NCI-H2227 (cell line): ENCODE results near the gene KCNJ3.

Experiments used
- DNase-seq: peaks from one replicate; lab custom pipeline; 2025; ENCODE audit not compliant: unreplicated experiment; lab: John Stamatoyannopoulos, UW

The KCNJ3 gene, protein sequence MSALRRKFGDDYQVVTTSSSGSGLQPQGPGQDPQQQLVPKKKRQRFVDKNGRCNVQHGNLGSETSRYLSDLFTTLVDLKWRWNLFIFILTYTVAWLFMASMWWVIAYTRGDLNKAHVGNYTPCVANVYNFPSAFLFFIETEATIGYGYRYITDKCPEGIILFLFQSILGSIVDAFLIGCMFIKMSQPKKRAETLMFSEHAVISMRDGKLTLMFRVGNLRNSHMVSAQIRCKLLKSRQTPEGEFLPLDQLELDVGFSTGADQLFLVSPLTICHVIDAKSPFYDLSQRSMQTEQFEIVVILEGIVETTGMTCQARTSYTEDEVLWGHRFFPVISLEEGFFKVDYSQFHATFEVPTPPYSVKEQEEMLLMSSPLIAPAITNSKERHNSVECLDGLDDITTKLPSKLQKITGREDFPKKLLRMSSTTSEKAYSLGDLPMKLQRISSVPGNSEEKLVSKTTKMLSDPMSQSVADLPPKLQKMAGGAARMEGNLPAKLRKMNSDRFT

GRCh38 chr2:154698296-154698720 lies at the start of gene KCNJ3:
KCNJ3 (plus strand) TSS chr2:154698695; CDS start chr2:154698776, 81 bp downstream.
- DNase-seq: peak; percentile 75

DNA sequence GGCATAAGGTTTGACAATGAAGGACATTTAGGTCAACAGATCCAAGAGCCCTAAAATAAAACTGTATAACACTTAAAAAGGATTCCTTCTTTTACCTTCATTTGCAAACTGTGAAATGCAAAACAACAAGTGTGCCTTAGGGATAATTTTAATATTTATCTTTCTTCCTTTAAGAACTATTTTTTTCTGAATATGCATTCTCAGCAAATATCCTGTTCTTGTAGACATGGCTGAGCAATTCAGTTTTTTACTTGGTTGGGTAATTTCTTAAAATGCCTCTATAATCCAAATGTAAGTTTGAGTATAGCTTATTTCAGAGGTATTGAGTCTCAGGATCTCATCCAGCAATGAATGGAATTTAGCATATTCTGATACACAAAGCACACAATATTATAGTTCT lies 43.0 kb upstream of the KCNJ3 start:
- no peak for DNase-seq

DNA sequence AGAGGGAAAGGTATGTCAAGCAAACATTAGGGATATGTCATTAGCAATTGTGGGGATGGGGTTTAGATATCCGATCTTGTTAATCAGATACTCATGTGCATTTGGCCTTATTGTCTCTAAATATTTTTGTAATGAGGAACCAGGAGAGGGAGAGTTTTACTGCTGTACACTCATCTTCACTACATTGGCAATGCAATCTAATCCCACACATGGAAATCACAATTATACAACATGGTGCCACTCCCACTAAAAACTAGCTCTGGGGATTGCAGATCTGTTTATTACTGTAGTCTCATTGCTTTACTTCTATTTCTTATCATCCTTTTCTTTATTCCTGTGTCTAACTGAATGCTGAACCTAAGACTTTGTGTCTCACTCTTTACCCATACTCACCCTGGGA lies 39.6 kb upstream of the KCNJ3 start:
- DNase-seq: no peak

DNA sequence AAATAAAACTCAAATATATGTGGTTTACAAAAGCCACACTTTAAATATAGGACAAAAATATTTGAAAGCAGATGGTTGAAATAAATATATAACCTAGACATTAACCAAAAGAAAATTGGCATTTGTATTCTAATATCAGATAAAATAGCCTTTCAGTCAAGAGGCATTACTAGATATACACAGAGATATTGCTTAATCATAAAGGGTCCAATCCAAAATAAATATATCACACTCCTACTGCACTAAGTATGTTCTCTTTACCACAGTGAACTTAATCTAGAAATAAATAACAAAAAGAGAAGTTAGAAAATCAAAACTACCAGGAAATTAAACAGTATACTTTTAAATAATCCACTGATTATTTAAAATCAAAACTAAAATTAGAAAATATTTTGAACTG lies 34.2 kb upstream of the KCNJ3 start:
- no peak for DNase-seq

- no peak for DNase-seq
These were observed 28.4 kb upstream of the KCNJ3 start for GRCh38 chr2:154670083-154670482.

- DNase-seq: no peak
These were observed 24.8 kb upstream of the KCNJ3 start for GRCh38 chr2:154673694-154674093.

DNA sequence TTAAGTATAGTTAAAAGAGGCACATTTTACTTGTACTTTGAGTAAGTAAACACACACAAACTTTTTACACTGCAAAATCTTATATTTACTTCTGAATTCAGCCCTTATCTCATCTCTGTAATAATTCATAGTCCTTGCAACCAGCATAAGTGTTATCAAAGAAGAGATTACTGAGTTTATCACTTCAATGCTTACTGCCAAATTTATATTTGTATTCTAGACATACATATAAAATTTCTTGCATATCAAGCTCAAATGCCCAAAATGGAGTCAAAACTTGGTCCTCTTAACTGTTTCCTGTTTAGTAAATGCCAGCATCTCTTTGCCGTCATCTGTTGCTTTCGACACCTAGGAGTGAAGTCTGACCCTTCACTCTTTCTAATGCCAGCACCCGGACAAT lies 21.1 kb upstream of the KCNJ3 start:
- no peak for DNase-seq

- no peak for DNase-seq
These were observed 16.8 kb upstream of the KCNJ3 start for GRCh38 chr2:154681741-154682140.

DNA sequence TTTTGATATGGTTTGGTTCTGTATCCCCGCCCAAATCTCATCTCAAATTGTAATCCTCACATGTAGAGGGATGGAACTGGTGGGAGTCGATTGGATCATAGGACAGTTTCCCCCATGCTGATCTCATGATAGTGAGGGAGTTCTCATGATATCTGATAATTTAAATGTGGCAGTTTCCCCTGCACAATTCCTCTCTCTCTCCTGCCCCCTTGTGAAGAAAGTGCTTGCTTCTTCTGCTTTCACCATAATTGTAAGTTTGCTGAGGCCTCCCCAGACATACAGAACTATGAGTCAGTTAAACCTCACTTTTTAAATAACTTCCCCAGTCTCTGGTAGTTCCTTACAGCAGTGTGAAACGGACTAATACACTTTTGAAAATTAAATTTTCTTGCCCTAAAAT lies 12.3 kb upstream of the KCNJ3 start:
- DNase-seq: no peak

DNA sequence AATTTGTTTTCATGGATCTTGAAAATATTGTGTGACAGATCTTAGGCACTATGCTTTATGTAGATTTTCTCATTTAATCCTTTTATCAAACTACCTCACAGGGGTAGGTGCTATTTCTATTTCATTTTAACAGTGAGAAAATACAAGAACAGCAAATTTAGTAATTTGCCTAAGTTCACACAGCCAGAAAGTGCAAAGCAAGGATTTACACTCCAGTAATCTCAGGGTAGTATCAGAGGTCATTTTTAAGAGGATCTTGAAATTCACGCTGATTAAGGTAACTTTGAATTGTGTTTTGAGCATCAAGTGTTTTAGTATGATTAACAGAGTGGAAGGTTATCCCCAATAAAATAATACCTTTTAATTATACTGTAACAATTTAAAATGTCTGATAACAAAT lies 10.1 kb upstream of the KCNJ3 start:
- DNase-seq: no peak

- DNase-seq: no peak
These were observed 9.3 kb upstream of the KCNJ3 start for GRCh38 chr2:154689158-154689557.

DNA sequence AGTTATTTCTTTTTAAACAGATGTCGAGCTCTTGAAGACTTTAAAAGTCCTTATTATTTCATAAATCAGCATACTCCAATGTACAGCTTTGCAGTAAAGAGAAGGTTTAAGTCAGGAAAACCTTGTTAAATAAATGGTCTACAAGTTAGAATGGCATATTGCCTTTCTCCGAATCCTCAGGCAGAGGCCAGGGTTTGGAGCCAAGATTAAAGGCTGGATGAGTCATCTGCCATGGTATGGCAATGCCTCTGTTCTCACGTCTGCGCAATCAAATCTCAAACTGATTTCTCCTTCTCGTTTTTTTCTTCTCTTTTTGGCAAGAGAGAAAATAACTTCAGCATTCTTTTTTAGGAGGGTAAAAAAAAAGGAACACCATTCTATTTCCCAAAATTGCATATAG lies 5.6 kb upstream of the KCNJ3 start:
- DNase-seq: no peak

GRCh38 chr2:154693741-154694340 lies 4.7 kb upstream of the KCNJ3 start:
- DNase-seq: no peak

- DNase-seq: peak; percentile 44
These were observed 3.6 kb upstream of the KCNJ3 start for GRCh38 chr2:154694881-154695280.

- no peak for DNase-seq
These were observed 2.1 kb upstream of the KCNJ3 start for GRCh38 chr2:154696369-154696768.

- peak; percentile 79 for DNase-seq
These were observed 1.6 kb upstream of the KCNJ3 start for GRCh38 chr2:154696810-154697417.

DNA sequence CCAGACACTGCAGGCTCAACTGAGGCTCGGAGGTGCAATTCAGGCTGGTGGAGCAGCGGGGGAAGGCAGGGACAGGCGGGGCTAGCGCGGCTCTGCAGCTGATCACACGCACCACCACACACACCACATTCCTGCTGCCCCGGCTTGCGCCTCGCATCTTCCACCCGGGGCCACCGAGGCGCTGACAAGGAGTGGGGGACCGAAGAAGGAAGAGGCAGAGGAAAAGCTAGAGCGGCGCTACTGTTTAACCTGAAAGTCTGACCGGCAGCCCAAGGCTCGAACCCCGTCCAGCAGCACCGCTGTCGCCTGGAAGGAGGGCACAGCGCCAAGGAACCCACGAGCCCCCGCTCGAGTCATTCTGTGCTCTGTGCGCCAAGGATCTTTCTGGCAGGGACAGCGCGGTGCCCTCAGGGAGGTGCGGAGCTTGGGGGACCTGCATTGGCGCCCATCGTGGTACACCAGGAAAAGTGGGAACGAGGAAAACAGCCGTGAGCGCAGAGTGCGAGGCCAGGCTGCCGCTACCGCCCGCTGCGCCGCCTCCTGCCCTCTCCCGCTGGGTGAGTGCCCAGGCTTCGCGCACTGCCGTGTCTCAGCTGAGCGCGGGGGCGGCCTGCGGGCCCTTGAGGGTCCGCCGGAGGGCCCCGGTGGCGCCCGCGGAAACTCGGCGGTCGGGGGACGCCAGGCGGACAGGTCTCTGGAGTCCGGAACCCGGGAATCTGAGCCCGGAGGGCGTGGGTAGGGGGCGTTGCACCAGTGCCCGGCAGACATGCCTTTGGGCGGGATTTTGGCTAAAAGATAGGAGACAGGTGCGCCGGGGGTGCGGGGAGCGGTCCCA lies 860 bp upstream of the KCNJ3 start:
- peak; percentile 79 for DNase-seq

- DNase-seq: peak; percentile 78
These were observed 453 bp downstream of the KCNJ3 start for GRCh38 chr2:154698721-154699574.

DNA sequence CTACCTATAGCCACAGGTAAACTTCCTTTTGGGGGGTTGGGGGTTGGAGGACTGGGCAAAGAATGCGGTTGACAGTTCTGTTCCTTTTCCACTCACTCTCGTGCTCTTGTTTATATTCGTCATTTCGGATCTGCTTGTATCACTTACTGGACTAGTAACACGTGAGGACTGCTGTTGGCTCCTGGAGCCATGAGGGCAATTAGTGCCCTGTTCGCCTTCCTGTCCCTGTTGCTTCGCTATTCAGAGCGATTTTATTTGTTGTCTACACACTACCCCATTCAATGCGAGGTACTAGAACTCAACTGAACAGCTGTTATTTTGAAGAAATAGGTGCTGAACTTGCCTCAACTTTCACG lies 1.1 kb downstream of the KCNJ3 start:
- DNase-seq: peak; percentile 80

- peak; percentile 59 for DNase-seq
These were observed 1.6 kb downstream of the KCNJ3 start for GRCh38 chr2:154700136-154700535.
